Renal cortical epithelial cell (primary cell): ENCODE measurements around the gene ZNF584. TPM values are rescaled to one million over a fixed set of nuclear protein-coding genes. Genes with fewer than 3 reads are reported as not detected.
A peak's percentile ranks its signal among the peaks of the same experiment; 100 is the strongest.
"Not testable (repeated sequence)": the region's sequence is repeated elsewhere in the genome, so short reads cannot be mapped to it uniquely, and the experiment has no call there.

Experiments
- DNase-seq: peaks from one replicate; pipeline ENCODE4 v3.0.0-alpha.2; 2011; ENCODE audit warnings: low read depth
- total RNA-seq: library from RNA; depleted of rRNA; stranded (reverse); fragments of >200 nt; gene quantifications from 2 replicates; pipeline ENCODE4 v1.2.3, GENCODE V29; 2014

Gene ZNF584
- total RNA-seq = 13.4 and 28.8 TPM in 2 replicates

DNA sequence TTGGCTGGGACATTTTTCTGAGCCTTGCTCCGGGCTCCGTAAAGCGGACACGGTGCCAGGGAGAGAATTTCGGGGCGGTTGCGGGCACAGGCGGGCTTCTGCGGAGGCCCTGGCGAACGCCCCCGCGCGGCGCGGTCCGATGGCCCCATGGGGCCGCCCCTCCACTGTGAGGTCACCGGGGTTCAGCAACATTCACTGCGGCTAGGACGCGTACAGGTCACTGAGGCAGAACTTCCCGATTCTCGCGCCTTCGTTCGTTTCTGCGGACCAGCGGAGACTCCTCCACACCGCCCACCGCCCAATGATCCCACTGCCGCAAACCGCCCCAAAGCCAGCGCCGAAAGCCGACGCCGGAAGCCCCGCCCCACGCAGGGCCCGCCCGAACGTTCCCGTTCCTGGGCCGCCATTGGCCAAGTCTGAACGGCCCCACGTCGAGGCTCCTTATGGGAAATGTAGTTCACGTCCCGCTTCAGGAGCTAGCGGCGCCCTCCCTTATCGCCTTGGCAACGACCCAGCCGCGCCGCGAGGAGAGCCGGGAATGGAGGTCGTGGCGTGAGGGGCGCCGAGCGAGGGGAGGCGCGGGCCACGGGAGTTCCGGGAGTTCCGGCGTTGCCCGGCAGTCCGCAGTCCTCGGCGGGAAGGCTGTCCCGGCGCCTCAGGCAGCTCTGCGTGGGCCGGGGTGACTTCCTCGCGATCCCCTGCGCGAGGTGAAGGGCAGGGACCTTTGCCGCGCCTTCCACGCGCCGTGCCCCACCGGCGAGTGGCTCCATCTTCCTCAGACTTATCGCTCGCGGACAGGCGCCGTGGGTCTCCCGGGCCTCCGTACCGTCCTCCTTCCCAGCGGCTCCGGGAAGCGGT is at the start of gene ZNF584:
ZNF584 (plus strand) TSS at position 498 of the 858 bp plus-strand sequence. CDS start 499 bp downstream, outside the sequence.
- peak; percentile 81 for DNase-seq

DNA sequence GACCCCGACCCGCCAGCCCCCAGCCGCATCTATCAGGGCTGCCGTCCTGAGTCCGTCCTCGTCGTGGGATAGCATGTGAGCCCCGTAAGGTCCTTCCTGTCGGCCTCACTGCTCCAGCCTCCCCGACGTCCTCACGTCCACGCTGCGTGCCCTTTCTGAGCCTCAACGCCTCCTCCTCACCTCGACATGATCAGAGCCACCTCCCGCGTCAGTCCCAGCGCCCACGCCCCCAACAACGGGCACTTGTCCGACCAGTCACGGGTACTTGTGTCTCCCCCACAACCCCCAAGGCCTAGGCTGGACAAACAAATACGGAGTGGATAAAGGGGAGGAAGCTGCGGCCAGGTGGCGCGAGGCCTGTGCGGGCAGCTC is 46.6 kb upstream of the ZNF584 start:
- no peak for DNase-seq

DNA sequence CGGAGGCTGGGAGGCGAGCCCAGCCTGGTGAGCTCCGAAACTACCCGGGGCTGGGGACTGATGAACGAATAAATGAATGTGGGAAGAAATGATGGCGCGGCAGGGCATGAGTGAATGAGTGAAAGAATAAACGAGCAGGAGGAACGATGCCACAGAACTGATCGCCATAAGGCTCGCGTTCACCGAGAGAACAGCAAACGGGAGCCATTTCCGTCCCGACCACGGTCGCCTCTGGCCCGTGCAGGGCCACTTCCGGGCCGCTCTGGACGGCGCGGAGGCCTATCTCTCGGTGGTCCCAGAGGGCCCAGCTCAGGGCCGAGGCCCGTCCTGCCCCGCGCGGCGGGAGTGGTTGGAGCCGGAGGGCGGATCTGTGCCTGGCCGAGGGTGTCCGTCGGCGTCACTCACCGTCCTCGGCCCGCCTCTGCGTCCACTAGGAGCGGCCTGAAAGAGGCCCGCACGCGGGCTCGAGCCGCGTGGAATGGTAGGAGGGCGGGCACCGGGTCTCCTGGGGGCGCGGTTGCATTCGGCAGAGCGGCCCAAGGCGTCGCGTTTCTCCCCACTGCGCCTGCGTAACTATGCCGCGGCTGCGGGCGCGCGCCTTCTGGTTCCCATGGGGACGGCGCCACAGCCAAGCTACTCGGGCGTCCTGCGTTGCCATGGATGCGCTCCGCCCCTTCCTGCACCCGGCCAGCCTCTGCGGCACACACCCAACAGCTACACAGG is 46.0 kb upstream of the ZNF584 start, which contains the start of gene ZNF497:
ZNF497 (minus strand) TSS at position 480 of the 723 bp plus-strand sequence. CDS start 5,116 bp downstream, outside the sequence.
- peak; percentile 86 for DNase-seq

DNA sequence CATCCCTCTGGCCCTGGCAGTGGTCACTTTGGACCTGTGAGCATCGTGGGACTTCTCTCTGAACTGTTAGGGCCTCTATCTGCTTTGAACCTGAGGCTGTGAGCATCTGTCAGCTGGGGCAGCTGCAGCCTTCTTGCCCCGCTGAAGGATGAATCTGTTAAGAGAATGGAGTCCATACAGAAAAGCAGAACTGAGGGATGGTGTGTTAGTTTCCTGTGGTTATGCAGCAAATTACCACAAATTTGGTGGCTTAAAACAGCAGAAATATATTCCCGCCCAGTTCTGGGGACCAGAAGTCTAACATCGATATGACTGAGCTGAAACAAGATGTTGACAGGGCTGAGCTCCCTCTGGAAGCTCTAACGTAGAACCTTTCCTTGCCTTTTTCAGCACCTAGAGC is 44.3 kb upstream of the ZNF584 start:
- no peak for DNase-seq

DNA sequence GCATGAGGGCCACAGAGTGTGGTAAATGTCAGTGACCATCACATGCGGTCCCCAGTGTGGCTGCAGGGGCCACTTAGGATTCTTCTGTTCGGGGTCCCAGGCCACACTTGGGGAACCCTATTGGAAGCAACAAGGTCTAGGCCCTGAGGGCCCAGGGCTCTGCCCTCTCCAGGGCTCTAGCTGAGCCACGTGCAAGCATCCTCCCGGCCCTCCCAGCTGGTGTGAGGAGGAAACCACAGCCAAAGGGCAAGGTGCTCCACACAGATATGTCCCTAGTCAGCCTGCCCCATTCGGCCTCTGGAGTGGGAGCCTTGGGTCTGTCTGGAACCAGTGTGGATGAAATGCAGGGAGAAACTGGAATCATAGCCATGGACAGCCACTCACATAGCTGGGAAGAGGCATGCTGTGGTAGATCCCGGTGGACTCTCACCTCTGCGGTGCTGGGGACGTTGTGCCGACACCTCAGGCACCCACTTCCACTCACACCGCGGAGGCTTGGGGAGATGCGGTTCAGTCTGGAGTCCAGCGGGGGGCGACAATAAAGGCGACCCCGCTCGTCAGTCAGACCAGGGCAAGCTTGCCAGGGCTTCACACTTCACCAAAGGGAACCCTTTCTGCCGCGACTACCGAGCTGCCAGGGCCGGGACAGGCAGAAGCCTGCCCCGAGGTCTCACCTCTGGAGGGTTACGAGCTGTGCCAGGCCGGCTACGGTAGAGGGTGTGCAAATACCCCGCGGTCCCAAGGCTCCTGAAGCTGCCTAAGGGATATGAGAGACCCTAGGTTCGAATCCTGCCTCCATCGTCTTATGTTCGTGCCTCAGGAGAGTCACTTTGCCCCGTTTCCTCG is 41.6 kb upstream of the ZNF584 start:
- DNase-seq = no peak

DNA sequence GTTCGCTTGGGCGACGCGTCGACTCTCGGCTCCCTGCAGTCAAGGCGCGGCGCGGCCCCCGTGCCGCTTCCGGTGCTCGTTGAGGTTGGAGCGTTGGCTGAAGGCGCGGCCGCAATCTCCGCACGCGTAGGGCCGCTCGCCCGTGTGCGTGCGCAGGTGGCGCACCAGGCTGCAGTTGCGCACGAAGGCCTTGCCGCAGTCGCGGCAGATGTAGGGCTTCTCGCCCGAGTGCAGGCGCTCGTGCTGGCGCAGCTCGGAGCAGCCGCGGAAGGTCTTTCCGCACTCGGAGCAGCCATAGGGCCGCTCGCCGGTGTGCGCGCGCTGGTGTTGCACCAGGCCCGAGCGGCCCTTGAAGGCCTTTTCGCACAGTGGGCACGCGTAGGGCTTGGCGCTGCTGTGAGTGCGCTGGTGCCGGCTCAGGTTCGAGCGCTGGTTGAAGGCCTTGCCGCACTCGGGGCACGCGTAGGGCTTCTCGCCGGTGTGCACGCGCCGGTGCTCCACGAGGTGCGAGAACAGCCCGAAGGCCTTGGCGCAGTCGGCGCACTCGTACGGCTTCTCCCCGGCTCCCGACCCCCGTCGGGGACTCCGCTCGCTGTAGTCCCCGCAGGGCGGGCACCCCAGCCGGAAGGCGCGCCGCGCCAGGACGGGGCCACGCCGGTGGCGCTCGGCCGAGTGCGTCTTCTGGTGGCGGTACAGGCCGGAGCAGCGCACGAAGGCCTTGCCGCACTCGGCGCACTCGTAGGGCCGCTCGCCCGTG is 40.6 kb upstream of the ZNF584 start:
- DNase-seq = no peak

DNA sequence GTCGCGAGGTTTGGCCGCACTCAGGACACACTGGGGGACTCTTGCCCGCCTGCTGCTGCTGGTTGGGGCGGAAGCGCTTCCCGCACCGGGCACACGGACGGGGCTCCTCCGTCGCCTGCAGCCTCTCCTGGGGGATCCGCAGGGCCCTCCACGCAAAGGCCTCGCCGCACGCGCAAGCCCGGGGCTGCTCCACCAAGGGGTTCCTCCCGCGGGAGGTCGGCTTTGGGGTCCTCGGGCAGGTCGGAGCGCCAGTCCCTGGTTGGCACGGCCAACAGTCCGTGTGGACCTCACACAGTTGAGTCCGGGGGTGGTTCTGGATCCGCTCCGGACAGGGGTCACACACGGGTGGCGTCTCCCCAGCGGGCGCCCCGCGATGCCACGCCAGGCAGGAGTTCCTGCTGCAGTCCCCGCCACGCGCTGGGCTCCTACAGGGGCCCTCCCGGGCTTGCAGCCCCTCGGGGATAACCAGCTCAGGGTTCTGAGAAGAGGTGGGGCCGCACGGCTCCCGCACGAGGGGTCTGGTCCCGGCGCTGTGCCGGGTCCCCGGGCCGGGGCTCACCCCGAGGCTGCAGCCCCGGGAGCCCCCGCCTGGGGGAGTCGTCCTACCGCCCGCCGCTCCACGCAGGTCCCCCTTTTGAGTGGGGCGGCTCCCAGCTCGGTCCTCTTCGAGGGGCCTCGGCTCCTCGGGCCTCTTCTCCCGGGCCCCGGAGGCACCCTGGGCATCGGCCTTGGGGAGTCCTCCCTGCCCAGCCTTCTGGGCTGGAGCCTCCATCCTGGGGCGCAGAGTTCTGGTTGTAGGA is 39.7 kb upstream of the ZNF584 start:
- no peak for DNase-seq

DNA sequence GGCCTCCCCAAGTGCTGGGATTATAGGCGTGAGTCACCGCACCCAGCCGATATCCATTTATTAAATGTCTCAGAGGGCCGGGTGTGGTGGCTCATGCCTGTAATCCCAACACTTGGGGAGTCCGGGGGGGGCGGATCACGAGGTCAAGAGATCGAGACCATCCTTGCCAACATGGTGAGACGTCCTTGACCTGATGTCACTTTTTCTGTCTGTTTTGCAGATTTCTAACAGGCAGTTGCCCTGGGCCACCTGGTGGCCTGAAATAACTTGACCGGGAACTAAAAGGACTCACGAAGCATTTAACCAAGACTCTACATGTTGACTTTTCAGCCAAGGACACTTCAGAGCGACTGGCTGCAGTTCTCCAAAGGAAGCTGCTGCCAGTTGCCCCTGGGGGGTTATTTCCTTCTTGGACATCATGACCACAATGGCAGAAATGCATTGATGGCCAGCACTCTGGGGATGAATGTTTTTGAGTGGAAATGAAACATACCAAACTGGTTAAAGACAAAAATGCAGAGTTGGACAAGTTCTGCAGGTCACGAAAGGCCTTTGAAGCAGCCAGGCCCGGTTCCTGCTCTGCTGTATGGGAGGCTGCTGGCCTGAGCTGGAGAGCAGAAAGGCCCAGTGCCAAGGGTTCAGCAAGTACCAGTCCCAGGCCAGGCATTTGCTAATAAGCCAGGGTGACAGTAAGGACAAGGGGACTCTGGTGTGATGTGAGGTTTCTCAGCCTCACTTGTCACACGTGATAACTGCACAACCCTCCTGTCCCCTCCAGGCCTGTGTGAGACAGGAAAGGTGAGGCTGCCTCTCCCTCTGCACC is 35.9 kb upstream of the ZNF584 start:
- DNase-seq = no peak

DNA sequence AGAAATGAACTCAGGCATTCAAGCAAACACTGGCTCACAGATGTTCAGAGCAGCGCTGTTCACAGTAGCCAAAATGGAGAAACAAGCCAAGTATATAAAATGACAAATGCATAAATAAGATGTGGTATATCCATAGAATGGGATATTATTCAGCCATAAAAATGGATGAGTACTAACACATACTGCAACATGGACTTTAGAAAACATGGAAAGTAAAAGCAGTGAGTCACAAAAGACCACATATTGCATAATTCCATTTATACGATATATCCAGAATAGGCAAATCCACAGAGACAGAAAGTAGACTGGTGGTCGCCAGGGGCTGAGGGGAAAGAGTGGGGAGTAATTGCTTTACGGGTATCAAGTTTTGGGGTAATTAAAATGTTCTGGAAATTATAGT is 34.2 kb upstream of the ZNF584 start:
- peak; percentile 6 for DNase-seq

DNA sequence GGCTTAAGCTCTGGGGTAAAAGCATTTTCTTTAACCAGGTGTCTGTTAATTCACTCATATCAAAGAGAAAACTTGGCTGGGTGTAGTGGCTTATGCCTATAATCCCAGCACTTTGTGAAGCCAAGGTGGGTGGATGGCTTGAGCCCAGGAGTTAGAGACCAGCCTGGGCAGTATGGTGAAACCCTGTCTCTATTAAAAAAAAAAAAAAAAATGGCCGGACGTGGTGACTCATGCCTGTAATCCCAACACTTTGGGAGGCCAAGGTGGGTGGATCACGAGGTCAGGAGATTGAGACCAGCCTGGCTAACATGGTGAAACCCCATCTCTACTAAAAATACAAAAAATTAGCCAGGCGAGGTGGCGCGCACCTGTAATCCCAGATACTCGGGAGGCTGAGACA is 31.7 kb upstream of the ZNF584 start:
- DNase-seq = not testable (repeated sequence)

DNA sequence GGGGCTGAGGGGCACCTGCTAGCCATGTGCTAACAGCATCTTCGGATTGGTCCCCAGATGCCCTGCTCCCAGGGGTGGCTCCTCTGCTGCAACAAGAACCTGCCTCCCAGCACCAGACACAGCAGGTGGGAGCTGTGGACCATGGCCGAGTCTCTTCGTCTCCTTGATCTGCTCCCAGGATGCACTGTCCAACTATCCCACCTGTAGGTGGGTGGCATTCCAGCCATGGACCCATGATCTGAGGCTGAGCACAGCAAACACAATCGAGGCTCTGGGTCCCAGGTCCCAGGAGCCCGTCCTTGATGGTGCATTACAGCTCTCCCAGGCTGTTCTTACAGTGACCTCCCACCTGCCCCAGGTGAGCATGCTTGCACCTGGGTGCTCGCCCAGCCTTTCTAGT is 29.2 kb upstream of the ZNF584 start:
- no peak for DNase-seq

DNA sequence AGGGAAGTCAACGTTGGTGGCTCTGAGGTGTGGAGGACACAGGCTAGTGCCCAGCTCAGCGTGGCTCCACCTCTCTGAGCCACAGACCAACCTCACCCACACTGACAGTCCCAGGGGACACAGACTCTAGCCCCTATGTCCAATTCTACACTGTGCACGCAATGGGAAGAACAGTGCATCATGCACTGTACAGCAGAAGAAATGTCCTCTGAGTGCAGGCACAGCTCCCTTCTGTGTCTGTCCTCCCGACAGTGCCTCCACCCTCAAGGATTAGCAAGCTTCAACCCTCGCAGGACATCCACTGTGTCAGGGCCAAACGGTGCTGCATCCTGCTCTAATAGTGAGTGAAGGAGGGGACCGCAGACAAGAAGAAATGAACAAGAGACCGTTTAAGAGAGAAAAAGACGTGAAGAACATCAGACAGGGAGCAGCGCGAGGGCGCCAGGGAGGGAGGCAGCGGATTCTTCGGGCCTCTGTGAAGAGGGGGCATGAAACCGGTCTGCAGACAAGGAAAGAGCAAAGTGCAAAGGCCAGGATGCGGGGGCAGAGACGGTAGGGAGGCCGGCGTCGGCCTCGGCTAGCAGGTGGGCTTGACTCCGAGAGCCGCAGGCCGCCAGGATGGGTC is 28.3 kb upstream of the ZNF584 start:
- DNase-seq = no peak

DNA sequence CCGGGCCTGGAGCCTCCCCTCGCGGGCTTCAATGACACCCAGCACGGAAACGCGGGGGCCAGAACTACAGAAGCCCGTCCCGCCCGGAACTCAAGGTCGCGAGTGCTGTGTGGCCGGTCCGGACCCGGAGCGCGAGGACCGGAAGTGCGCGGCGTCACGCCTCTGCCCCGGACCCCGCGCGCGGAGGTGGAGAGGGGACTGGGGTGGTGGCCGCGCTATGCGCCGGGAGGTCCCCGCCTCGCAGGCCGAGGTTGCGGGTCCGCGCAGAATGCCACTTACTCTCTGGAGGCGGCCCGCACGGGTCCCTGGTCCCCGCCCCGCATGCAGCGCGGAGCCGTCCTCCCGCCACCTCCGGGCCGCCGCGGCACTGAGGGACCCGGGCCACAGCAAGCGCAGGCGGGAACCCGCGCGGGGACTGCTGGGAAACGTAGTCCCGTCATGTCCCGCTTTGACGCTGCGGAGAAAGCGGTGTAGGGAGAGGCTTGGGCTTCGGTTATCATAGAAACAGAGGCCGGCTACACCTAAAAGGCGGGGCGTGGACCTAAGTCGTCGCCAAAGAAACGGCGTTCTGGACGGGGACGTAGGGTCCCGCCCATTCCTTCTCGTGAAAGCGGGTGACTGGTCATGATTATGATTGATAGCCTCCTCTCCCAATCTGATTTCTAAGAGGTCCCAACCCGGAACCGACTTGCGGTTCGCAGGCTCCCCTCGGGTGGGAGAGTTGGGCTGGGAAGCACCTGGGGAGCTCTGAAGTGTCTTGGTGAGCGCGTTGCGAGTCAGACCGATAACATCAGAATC is 27.6 kb upstream of the ZNF584 start, which contains the start of gene ZNF837:
ZNF837 (minus strand) TSS at position 369 of the 798 bp plus-strand sequence. CDS start 11,698 bp downstream, outside the sequence.
- DNase-seq = peak; percentile 100

DNA sequence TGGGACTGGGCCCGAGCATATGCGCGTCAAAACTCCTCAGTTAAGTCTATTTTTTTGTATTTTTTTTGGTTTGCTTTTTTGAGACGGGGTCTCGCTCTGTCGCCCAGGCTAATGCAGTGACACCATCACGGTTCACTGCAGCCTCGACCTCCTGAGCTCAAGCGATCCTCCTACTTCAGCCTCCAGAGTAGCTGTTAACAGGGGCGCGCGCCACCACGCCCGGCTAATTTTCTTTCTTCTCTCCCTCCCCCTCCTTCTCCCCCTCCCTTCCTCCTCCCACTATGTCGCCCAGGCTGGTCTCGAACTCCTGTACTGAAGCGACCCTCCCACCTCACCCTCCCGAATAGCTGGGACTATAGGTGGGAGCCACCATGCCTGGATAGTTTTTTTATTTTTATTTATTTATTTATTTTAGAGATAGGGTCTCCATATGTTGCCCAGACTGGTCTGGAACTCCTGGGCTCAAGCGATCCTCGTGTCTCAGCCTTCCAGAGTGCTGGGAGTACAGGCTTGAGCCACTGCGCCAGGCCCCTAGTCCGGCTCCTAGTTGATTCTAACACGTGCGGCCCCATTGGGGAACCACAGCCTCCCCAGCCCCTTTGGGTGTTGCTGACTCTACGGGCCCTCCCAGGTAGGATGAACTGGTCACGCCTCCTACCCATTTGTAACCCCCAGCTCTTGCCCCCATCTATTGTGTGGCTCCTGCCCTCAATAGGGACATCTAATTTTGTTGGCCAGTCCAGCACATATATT is 26.8 kb upstream of the ZNF584 start:
- no peak for DNase-seq

DNA sequence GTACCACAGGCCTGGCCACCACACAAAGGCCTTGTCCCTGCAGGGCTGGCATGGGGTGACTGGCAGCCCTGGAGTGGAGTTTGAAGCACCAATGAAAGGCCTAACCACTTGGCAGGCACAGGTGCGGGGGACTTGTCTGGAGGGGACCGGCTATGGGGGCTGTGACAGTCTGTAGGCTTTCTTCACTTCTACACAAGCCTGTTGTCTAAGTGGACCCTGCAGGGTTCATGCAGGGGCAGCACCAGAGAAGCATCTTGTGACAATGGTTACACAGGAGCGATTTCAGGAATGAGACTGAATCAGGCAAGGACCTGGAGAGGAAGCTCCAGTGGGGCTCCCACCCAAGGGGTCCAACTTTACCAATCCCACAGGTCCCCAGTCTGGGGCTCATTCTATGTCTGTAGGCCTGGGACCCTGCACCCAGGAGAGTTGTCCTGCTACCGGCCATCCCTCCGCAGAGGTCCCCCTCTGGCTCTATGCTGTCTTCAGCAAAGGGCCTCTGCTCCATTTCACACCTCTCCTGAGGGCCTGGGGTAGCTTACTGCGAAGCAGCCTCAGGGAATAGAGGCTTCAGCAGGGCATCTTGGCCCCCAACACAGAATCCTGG is 25.3 kb upstream of the ZNF584 start:
- no peak for DNase-seq

DNA sequence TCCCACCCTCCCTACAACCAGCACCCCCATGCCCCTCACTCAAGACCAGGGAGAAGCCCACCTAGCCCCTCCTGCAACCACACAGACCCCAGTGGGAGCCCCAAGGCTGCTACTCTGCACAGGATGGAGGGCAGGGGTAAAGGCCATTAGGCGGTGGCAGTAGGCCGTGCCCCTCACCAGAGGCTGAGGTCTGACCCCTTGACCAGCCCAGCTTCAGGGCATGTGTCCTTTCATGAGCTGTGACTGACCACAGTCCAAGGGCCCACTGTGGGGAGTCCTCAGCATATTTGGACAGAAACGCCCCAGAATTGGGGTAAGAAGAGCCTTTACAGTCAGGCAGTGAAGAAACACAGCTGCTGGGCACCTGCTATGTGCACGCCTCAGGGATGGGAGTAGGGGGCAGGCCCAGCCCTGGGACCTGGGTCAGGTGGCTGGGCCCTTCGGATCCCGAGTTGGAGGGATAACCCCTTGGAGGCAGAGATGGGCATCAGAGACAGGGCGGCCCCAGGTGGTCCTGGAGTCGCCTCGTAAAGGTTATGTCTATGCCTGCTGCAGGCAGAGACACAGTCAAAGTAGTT is 23.0 kb upstream of the ZNF584 start:
- no peak for DNase-seq
